ENCODE results near the gene CLDN11. TPM values are rescaled to one million over a fixed set of nuclear protein-coding genes. Genes with fewer than 3 reads are reported as not detected.

CLDN11 gene
- total and polyA plus RNA-seq, 7 experiments from 2014 or later: not detected

- Histone ChIP-seq H3K27ac (ENCODE audit: low read depth, low read length) (no peak overlapping the region), H3K27me3 (ENCODE audit: control insufficient read depth in 2 of 2, insufficient read depth in 2 of 2, low read length in 2 of 2) (peaks cover 0 to 2% of the 10 kb centered on the region in 2 donors), H3K36me3 (ENCODE audit: control insufficient read depth in 2 of 3, insufficient read depth in 3 of 3, low read length in 3 of 3) (no peaks in the 10 kb centered on the region), H3K9me3 (ENCODE audit: control insufficient read depth in 2 of 3, low read length in 3 of 3) (no peaks in the 10 kb centered on the region), H3K4me1 (ENCODE audit: control insufficient read depth in 2 of 2, insufficient read depth in 2 of 2, low read length in 2 of 2) (peaks cover 0 to 6% of the 10 kb centered on the region in 2 donors), H3K4me3 (ENCODE audit: low read length) (no peak overlapping the region)
- ChIA-PET CTCF (no interaction called here), POLR2A (no interaction called here)
- ATAC-seq (no peak), DNase-seq (no peak)
- peaks cover 0 to 10% (median 4%) of the 10 kb centered on the region in 5 donors for H3K36me3 Mint-ChIP-seq
- H3K4me1 Mint-ChIP-seq: peaks cover 6 to 27% (median 22%) of the 10 kb centered on the region in 7 donors
- intact Hi-C loops (cut with micrococcal nuclease): no loop called here
- peaks cover 0 to 1% (median 0%) of the 10 kb centered on the region in 11 donors for H3K9me3 Mint-ChIP-seq
- no peak overlapping the region for H3K27ac Mint-ChIP-seq
- H3K4me3 Mint-ChIP-seq: no peak overlapping the region
- peaks cover 14 to 31% (median 18%) of the 10 kb centered on the region in 5 donors for H3K27me3 Mint-ChIP-seq
These were observed 6.2 kb downstream of the CLDN11 start for GRCh38 chr3:170424879-170425278.

GRCh38 chr3:170425491-170426239, 7.0 kb downstream of the CLDN11 start:
- H3K4me1 Mint-ChIP-seq: peaks cover 1 to 21% (median 17%) of the 10 kb centered on the region in 7 donors
- H3K9me3 ChIP-seq (ENCODE audit: control insufficient read depth in 2 of 3, low read length in 3 of 3): no peaks in the 10 kb centered on the region
- H3K27me3 ChIP-seq (ENCODE audit: control insufficient read depth in 2 of 2, insufficient read depth in 2 of 2, low read length in 2 of 2): no peaks in the 10 kb centered on the region
- H3K27me3 Mint-ChIP-seq: peaks cover 7 to 30% (median 12%) of the 10 kb centered on the region in 5 donors
- H3K36me3 ChIP-seq (ENCODE audit: control insufficient read depth in 2 of 3, insufficient read depth in 3 of 3, low read length in 3 of 3): no peaks in the 10 kb centered on the region
- no peak overlapping the region for H3K4me3 ChIP-seq (ENCODE audit: low read length)
- H3K27ac ChIP-seq (ENCODE audit: low read depth, low read length): no peak overlapping the region
- peaks cover 0 to 10% (median 4%) of the 10 kb centered on the region in 5 donors for H3K36me3 Mint-ChIP-seq
- H3K4me3 Mint-ChIP-seq: no peak overlapping the region
- H3K27ac Mint-ChIP-seq: peak overlapping the region in 1 of 9 donors; percentile 36
- CTCF ChIA-PET: no interaction called here
- POLR2A ChIA-PET: interaction anchor here (0.5 kb wide), 1 partner anchor 234 kb away, joined by 3 read pairs; no protein-coding TSS in a partner anchor
- no peak for DNase-seq
- no peak for ATAC-seq
- H3K9me3 Mint-ChIP-seq: no peaks in the 10 kb centered on the region
- intact Hi-C loops (cut with micrococcal nuclease): no loop called here
- H3K4me1 ChIP-seq (ENCODE audit: control insufficient read depth in 2 of 2, insufficient read depth in 2 of 2, low read length in 2 of 2): peaks cover 0 to 6% of the 10 kb centered on the region in 2 donors

DNA sequence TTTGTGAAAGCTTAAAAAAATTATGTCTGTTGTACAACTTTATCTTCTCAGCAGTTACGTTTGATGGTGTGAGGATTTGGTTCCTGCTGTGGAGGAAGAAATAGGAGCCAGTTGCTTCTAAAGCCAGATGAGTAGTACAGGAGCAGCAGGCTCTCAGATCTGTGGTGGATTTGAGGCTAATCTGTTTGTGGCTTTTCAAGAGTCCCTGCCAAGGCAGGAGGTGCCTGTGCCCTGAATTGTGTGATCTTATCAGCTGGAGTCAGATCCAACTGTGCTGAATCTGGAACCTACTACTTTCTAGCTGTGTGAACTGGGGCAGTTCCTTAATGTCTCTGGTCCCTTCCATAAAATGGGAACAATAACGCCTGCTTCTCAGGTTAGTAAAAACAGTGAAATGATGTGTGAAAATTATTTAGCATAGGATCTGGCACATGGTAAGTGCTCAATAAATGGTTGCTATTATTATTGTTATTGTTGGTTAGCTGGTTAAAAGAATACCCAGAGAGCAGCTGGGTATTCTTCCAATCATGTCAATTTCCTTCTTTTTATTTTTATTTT, 7.7 kb downstream of the CLDN11 start:
- intact Hi-C loops (cut with micrococcal nuclease): no loop called here
- ATAC-seq: no peak
- H3K4me3 ChIP-seq (ENCODE audit: low read length): no peak overlapping the region

GRCh38 chr3:170428095-170428494, 9.4 kb downstream of the CLDN11 start:
- H3K9me3 Mint-ChIP-seq: peaks cover 0 to 5% (median 0%) of the 10 kb centered on the region in 11 donors
- H3K36me3 Mint-ChIP-seq: peaks cover 0 to 9% (median 4%) of the 10 kb centered on the region in 5 donors

More for the DNA sequence above, 7.7 kb downstream of the CLDN11 start:
- Histone ChIP-seq H3K4me1 (ENCODE audit: control insufficient read depth in 2 of 2, insufficient read depth in 2 of 2, low read length in 2 of 2) (peaks cover 0 to 6% of the 10 kb centered on the region in 2 donors), H3K36me3 (ENCODE audit: control insufficient read depth in 2 of 3, insufficient read depth in 3 of 3, low read length in 3 of 3) (no peaks in the 10 kb centered on the region), H3K9me3 (ENCODE audit: control insufficient read depth in 2 of 3, low read length in 3 of 3) (no peaks in the 10 kb centered on the region), H3K27ac (ENCODE audit: low read depth, low read length) (no peak overlapping the region), H3K27me3 (ENCODE audit: control insufficient read depth in 2 of 2, insufficient read depth in 2 of 2, low read length in 2 of 2) (no peaks in the 10 kb centered on the region)
- no peaks in the 10 kb centered on the region for H3K9me3 Mint-ChIP-seq
- H3K4me1 Mint-ChIP-seq: peaks cover 0 to 22% (median 17%) of the 10 kb centered on the region in 7 donors
- H3K27ac Mint-ChIP-seq: no peak overlapping the region
- peaks cover 5 to 27% (median 10%) of the 10 kb centered on the region in 5 donors for H3K27me3 Mint-ChIP-seq
- no peak for DNase-seq
- H3K36me3 Mint-ChIP-seq: peaks cover 0 to 10% (median 4%) of the 10 kb centered on the region in 5 donors
- CTCF ChIA-PET: no interaction called here
- POLR2A ChIA-PET: interaction anchor here (0.5 kb wide), 1 partner anchor 233 kb away, joined by 3 read pairs; no protein-coding TSS in a partner anchor
- H3K4me3 Mint-ChIP-seq: no peak overlapping the region

DNA sequence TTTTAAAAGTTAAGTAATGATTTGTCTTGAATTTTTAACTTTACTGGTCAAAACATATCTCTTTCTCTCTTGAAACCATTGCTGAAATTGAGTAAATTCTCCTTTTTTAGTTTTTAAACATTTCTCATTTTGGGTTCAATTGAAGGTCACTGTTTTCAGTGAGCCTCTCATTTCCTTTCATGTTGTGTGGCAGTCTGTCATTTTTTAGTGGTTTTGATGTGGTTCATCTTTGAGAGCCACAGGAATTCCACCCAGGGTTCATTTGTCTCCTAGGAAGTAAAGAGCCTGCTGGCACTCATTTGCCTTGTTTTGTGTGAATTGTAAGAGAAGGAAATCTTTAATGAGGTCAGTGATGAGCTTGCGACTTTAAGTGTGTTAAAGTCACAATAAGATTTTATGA, 10.4 kb downstream of the CLDN11 start:
- peak in 1 of 9 donors; percentile 20 for DNase-seq
- H3K4me3 ChIP-seq (ENCODE audit: low read length): no peak overlapping the region
- H3K27me3 Mint-ChIP-seq: peaks cover 0 to 20% (median 6%) of the 10 kb centered on the region in 5 donors
- peaks cover 0 to 5% (median 0%) of the 10 kb centered on the region in 11 donors for H3K9me3 Mint-ChIP-seq
- intact Hi-C loops (cut with micrococcal nuclease): no loop called here
- H3K27ac Mint-ChIP-seq: peak overlapping the region in 2 of 9 donors; percentile 12 to 62
- CTCF ChIA-PET: no interaction called here
- no peaks in the 10 kb centered on the region for H3K9me3 ChIP-seq (ENCODE audit: control insufficient read depth in 2 of 3, low read length in 3 of 3)
- H3K4me1 Mint-ChIP-seq: peaks cover 0 to 22% (median 17%) of the 10 kb centered on the region in 7 donors
- H3K27me3 ChIP-seq (ENCODE audit: control insufficient read depth in 2 of 2, insufficient read depth in 2 of 2, low read length in 2 of 2): no peaks in the 10 kb centered on the region
- peak overlapping the region in 2 of 10 donors; percentile 4 to 9 for H3K4me3 Mint-ChIP-seq
- POLR2A ChIA-PET: no interaction called here
- no peaks in the 10 kb centered on the region for H3K36me3 ChIP-seq (ENCODE audit: control insufficient read depth in 2 of 3, insufficient read depth in 3 of 3, low read length in 3 of 3)
- no peak overlapping the region for H3K27ac ChIP-seq (ENCODE audit: low read depth, low read length)
- peaks cover 0 to 6% (median 4%) of the 10 kb centered on the region in 5 donors for H3K36me3 Mint-ChIP-seq
- peaks cover 0 to 6% of the 10 kb centered on the region in 2 donors for H3K4me1 ChIP-seq (ENCODE audit: control insufficient read depth in 2 of 2, insufficient read depth in 2 of 2, low read length in 2 of 2)
- no peak for ATAC-seq

More at GRCh38 chr3:170428095-170428494, 9.4 kb downstream of the CLDN11 start:
- H3K36me3 ChIP-seq (ENCODE audit: control insufficient read depth in 2 of 3, insufficient read depth in 3 of 3, low read length in 3 of 3): no peaks in the 10 kb centered on the region
- ATAC-seq (no peak), DNase-seq (no peak)
- CTCF ChIA-PET: interaction anchor here (0.7 kb wide), 1 partner anchor 683 kb away, joined by 3 read pairs; no protein-coding TSS in a partner anchor
- no peaks in the 10 kb centered on the region for H3K27me3 ChIP-seq (ENCODE audit: control insufficient read depth in 2 of 2, insufficient read depth in 2 of 2, low read length in 2 of 2)
- H3K4me3 ChIP-seq (ENCODE audit: low read length): no peak overlapping the region
- Mint-ChIP-seq H3K4me1 (peaks cover 0 to 22% (median 17%) of the 10 kb centered on the region in 7 donors), H3K27me3 (peaks cover 0 to 20% (median 9%) of the 10 kb centered on the region in 5 donors), H3K27ac (no peak overlapping the region), H3K4me3 (peak overlapping the region in 1 of 10 donors; percentile 7)
- H3K4me1 ChIP-seq (ENCODE audit: control insufficient read depth in 2 of 2, insufficient read depth in 2 of 2, low read length in 2 of 2): peaks cover 0 to 6% of the 10 kb centered on the region in 2 donors
- H3K27ac ChIP-seq (ENCODE audit: low read depth, low read length): no peak overlapping the region
- intact Hi-C loops (cut with micrococcal nuclease): no loop called here
- POLR2A ChIA-PET: no interaction called here
- no peaks in the 10 kb centered on the region for H3K9me3 ChIP-seq (ENCODE audit: control insufficient read depth in 2 of 3, low read length in 3 of 3)

DNA sequence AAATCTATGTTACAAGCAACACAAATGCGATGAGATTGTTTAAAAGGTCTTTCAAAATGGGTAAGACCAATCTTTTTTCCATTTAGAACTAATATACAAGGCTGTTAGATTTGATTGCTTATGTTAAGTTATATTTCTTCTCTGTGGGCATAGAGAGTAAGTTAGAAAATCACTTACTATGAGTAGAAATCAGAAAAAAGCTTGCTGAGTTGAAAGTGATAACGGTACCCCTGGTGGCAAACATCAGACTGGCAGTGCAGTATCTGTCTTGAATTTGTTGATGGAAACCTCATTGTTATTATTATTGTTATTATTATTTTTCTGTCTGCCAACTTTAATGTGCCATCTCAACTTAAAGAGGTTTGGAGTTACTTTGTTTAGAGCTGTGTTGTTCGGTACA, 12.4 kb downstream of the CLDN11 start:
- ATAC-seq: no peak
- Histone ChIP-seq H3K4me3 (ENCODE audit: low read length) (no peak overlapping the region), H3K36me3 (ENCODE audit: control insufficient read depth in 2 of 3, insufficient read depth in 3 of 3, low read length in 3 of 3) (no peaks in the 10 kb centered on the region), H3K27me3 (ENCODE audit: control insufficient read depth in 2 of 2, insufficient read depth in 2 of 2, low read length in 2 of 2) (no peaks in the 10 kb centered on the region), H3K27ac (ENCODE audit: low read depth, low read length) (no peak overlapping the region), H3K4me1 (ENCODE audit: control insufficient read depth in 2 of 2, insufficient read depth in 2 of 2, low read length in 2 of 2) (peaks cover 0 to 6% of the 10 kb centered on the region in 2 donors), H3K9me3 (ENCODE audit: control insufficient read depth in 2 of 3, low read length in 3 of 3) (no peaks in the 10 kb centered on the region)
- Mint-ChIP-seq H3K9me3 (peaks cover 0 to 5% (median 0%) of the 10 kb centered on the region in 11 donors), H3K27me3 (peaks cover 0 to 21% (median 0%) of the 10 kb centered on the region in 5 donors), H3K4me3 (peak overlapping the region in 1 of 10 donors; percentile 2), H3K27ac (no peak overlapping the region), H3K4me1 (peaks cover 0 to 22% (median 17%) of the 10 kb centered on the region in 7 donors), H3K36me3 (peaks cover 0 to 4% (median 0%) of the 10 kb centered on the region in 5 donors)
- no peak for DNase-seq
- intact Hi-C loops (cut with micrococcal nuclease): no loop called here
- ChIA-PET CTCF (interaction anchor here (0.8 to 0.9 kb wide), 2 partner anchors 18 to 373 kb away, joined by 3 read pairs; no protein-coding TSS in a partner anchor), POLR2A (no interaction called here)

Data from naive thymus-derived CD4-positive, alpha-beta T cell (primary cell).